CD4-positive, alpha-beta memory T cell (primary cell): ENCODE measurements around the gene ANKRD60. TPM values are rescaled to one million over a fixed set of nuclear protein-coding genes. Genes with fewer than 3 reads are reported as not detected.

Experiments used
- CTCF ChIA-PET: fragments of 350-600 bp; sonication (Branson Sonifier 250); formaldehyde crosslinking; loops from one replicate; lab custom pipeline; 2021; ENCODE audit warnings: inconsistent platforms; ENCODE audit not compliant: partially characterized antibody; lab: Charles Lee
- POLR2A ChIA-PET: fragments of 350-600 bp; sonication (Branson Sonifier 250); formaldehyde crosslinking; loops from one replicate; lab custom pipeline; 2021; ENCODE audit not compliant: partially characterized antibody; lab: Charles Lee
- DNase-seq, 5 donors: peaks; one replicate each; pipeline versions ENCODE4 v3.0.0 to v3.0.0-alpha.2; 2020 to 2022; ENCODE audit warnings: mixed read lengths in 1 of 5
- H3K27ac ChIP-seq: one replicate; pipeline ENCODE4 v1.7.0; 2013; ENCODE audit warnings: low read depth, low read length
- H3K27me3 ChIP-seq: 2 replicates; pipeline ENCODE4 v1.7.0; 2013; ENCODE audit warnings: mild to moderate bottlenecking, low read length, moderate library complexity; ENCODE audit not compliant: insufficient read depth
- H3K36me3 ChIP-seq: 2 replicates; pipeline ENCODE4 v1.7.0; 2013; ENCODE audit warnings: mild to moderate bottlenecking, low read length, moderate library complexity; ENCODE audit not compliant: insufficient read depth
- H3K4me1 ChIP-seq: 2 replicates; pipeline ENCODE4 v1.7.0; 2013; ENCODE audit warnings: mild to moderate bottlenecking, low read length, moderate library complexity; ENCODE audit not compliant: insufficient read depth
- H3K4me3 ChIP-seq, 2 donors: one replicate each; pipeline ENCODE4 v1.7.0; 2013; ENCODE audit warnings: low read length in 2 of 2, mild to moderate bottlenecking in 1 of 2
- H3K9me3 ChIP-seq, 2 donors: one replicate each; pipeline ENCODE4 v1.7.0; 2013; ENCODE audit warnings: low read length in 2 of 2, control low read depth in 1 of 2; ENCODE audit not compliant: control insufficient read depth in 1 of 2
- H3K27ac Mint-ChIP-seq, 7 donors: one replicate each; pipeline ENCODE4 v1.8.0; 2020 to 2021; ENCODE audit warnings: mixed read lengths in 7 of 7, mild to moderate bottlenecking in 6 of 7, inconsistent platforms in 3 of 7, moderate library complexity in 3 of 7
- H3K27me3 Mint-ChIP-seq, 2 donors: one replicate each; pipeline ENCODE4 v1.8.0; 2020 to 2021; ENCODE audit warnings: mixed read lengths in 2 of 2
- H3K36me3 Mint-ChIP-seq, 2 donors: one replicate each; pipeline ENCODE4 v1.8.0; 2020 to 2021; ENCODE audit warnings: mixed read lengths in 2 of 2, inconsistent platforms in 1 of 2, mild to moderate bottlenecking in 1 of 2
- H3K4me1 Mint-ChIP-seq, 4 donors: one replicate each; pipeline ENCODE4 v1.8.0; 2020 to 2021; ENCODE audit warnings: mixed read lengths in 4 of 4, mild to moderate bottlenecking in 1 of 4
- H3K4me3 Mint-ChIP-seq, 8 donors: one replicate each; pipeline ENCODE4 v1.8.0; 2020 to 2021; ENCODE audit warnings: mixed read lengths in 8 of 8, mild to moderate bottlenecking in 7 of 8, moderate library complexity in 6 of 8, inconsistent platforms in 3 of 8
- H3K9me3 Mint-ChIP-seq, 8 donors: one replicate each; pipeline ENCODE4 v1.8.0; 2020 to 2021; ENCODE audit warnings: mixed read lengths in 8 of 8, mild to moderate bottlenecking in 5 of 8, inconsistent platforms in 3 of 8, moderate library complexity in 1 of 8
- intact Hi-C: fragments of 100-400 bp; cut with micrococcal nuclease; formaldehyde crosslinking; loops from one replicate; pipeline ENCODE4 v1.15.1; 2023
- polyA plus RNA-seq, 2 donors: library from polyadenylated mRNA; unstranded; fragments of 300-500 nt; fragmentation: Illumina TruSeq; gene quantifications; one replicate each; pipeline ENCODE4 v1.2.3, GENCODE V29; 2021
- total RNA-seq, 2 experiments: library from RNA; stranded (reverse); gene quantifications; one replicate each; pipeline ENCODE4 v1.2.3, GENCODE V29; 2021

The ANKRD60 gene
- total and polyA plus RNA-seq, 4 experiments from 2014 or later, result not detected

- Mint-ChIP-seq H3K27ac (peak overlapping the region in 2 of 7 donors; percentile 13 to 66), H3K4me3 (no peak overlapping the region), H3K36me3 (no peaks in the 10 kb centered on the region), H3K9me3 (no peaks in the 10 kb centered on the region), H3K4me1 (peaks cover 6 to 16% (median 9%) of the 10 kb centered on the region in 4 donors), H3K27me3 (peaks cover 0 to under 1% of the 10 kb centered on the region in 2 donors)
- Histone ChIP-seq H3K9me3 (no peaks in the 10 kb centered on the region), H3K27me3 (peaks cover under 1% of the 10 kb centered on the region), H3K4me3 (no peak overlapping the region), H3K4me1 (peaks cover 8% of the 10 kb centered on the region), H3K27ac (no peak overlapping the region), H3K36me3 (no peaks in the 10 kb centered on the region)
- CTCF ChIA-PET, result interaction anchor here (1.0 kb wide), 1 partner anchor 579 kb away, joined by 3 read pairs; no protein-coding TSS in a partner anchor
- no peak for DNase-seq
- intact Hi-C loops, result no loop called here
- POLR2A ChIA-PET, result interaction anchor here (0.6 kb wide), 1 partner anchor 917 kb away, joined by 3 read pairs; no protein-coding TSS in a partner anchor
Measured at GRCh38 chr20:58174708-58175280, 53.7 kb downstream of the ANKRD60 start.

- H3K27ac Mint-ChIP-seq, result peak overlapping the region in 3 of 7 donors; percentile 13 to 66 (median 25)
- intact Hi-C loops, result no loop called here
- H3K4me1 ChIP-seq, result peaks cover under 1% of the 10 kb centered on the region
- no peaks in the 10 kb centered on the region for H3K27me3 ChIP-seq
- CTCF ChIA-PET, result interaction anchor here (1.0 kb wide), 1 partner anchor 579 kb away, joined by 3 read pairs; no protein-coding TSS in a partner anchor
- H3K27ac ChIP-seq, result no peak overlapping the region
- POLR2A ChIA-PET, result interaction anchor here (0.6 kb wide), 1 partner anchor 916 kb away, joined by 3 read pairs; no protein-coding TSS in a partner anchor
- no peak overlapping the region for H3K4me3 Mint-ChIP-seq
- H3K4me3 ChIP-seq, result no peak overlapping the region
- peaks cover 6 to 12% (median 6%) of the 10 kb centered on the region in 4 donors for H3K4me1 Mint-ChIP-seq
- no peaks in the 10 kb centered on the region for H3K36me3 Mint-ChIP-seq
- no peaks in the 10 kb centered on the region for H3K9me3 ChIP-seq
- no peaks in the 10 kb centered on the region for H3K27me3 Mint-ChIP-seq
- no peaks in the 10 kb centered on the region for H3K36me3 ChIP-seq
- H3K9me3 Mint-ChIP-seq, result no peaks in the 10 kb centered on the region
- DNase-seq, result no peak
Measured at GRCh38 chr20:58173930-58174707, 54.3 kb downstream of the ANKRD60 start.

GRCh38 chr20:58173091-58173490 is 55.4 kb downstream of the ANKRD60 start:
- Mint-ChIP-seq H3K27ac (no peak overlapping the region), H3K4me3 (no peak overlapping the region), H3K36me3 (no peaks in the 10 kb centered on the region), H3K4me1 (peaks cover 5 to 10% (median 6%) of the 10 kb centered on the region in 4 donors), H3K9me3 (no peaks in the 10 kb centered on the region), H3K27me3 (peaks cover 0 to 2% of the 10 kb centered on the region in 2 donors)
- intact Hi-C loops, result no loop called here
- Histone ChIP-seq H3K4me1 (no peaks in the 10 kb centered on the region), H3K36me3 (no peaks in the 10 kb centered on the region), H3K4me3 (no peak overlapping the region), H3K9me3 (no peaks in the 10 kb centered on the region), H3K27ac (no peak overlapping the region), H3K27me3 (no peaks in the 10 kb centered on the region)
- ChIA-PET POLR2A (no interaction called here), CTCF (no interaction called here)
- no peak for DNase-seq

GRCh38 chr20:58171796-58172425 is 56.5 kb downstream of the ANKRD60 start:
- H3K27me3 ChIP-seq, result no peaks in the 10 kb centered on the region
- intact Hi-C loops, result no loop called here
- POLR2A ChIA-PET, result no interaction called here
- peaks cover 5 to 10% (median 6%) of the 10 kb centered on the region in 4 donors for H3K4me1 Mint-ChIP-seq
- H3K4me1 ChIP-seq, result no peaks in the 10 kb centered on the region
- H3K36me3 Mint-ChIP-seq, result no peaks in the 10 kb centered on the region
- peaks cover 0 to 2% of the 10 kb centered on the region in 2 donors for H3K27me3 Mint-ChIP-seq
- no peak overlapping the region for H3K4me3 ChIP-seq
- CTCF ChIA-PET, result no interaction called here
- H3K36me3 ChIP-seq, result no peaks in the 10 kb centered on the region
- H3K27ac Mint-ChIP-seq, result peak overlapping the region in 1 of 7 donors; percentile 1
- no peaks in the 10 kb centered on the region for H3K9me3 ChIP-seq
- DNase-seq, result no peak
- H3K27ac ChIP-seq, result no peak overlapping the region
- peak overlapping the region in 1 of 8 donors; percentile 17 for H3K4me3 Mint-ChIP-seq
- no peaks in the 10 kb centered on the region for H3K9me3 Mint-ChIP-seq

- Histone ChIP-seq H3K27ac (no peak overlapping the region), H3K27me3 (no peaks in the 10 kb centered on the region), H3K36me3 (no peaks in the 10 kb centered on the region), H3K4me1 (no peaks in the 10 kb centered on the region), H3K4me3 (no peak overlapping the region), H3K9me3 (no peaks in the 10 kb centered on the region)
- Mint-ChIP-seq H3K27me3 (peaks cover 1 to 2% of the 10 kb centered on the region in 2 donors), H3K9me3 (no peaks in the 10 kb centered on the region), H3K27ac (no peak overlapping the region), H3K4me1 (peaks cover 4 to 7% (median 6%) of the 10 kb centered on the region in 4 donors), H3K4me3 (no peak overlapping the region), H3K36me3 (no peaks in the 10 kb centered on the region)
- intact Hi-C loops, result no loop called here
- CTCF ChIA-PET, result interaction anchor here (1.0 to 3.0 kb wide), 4 partner anchors 8 to 575 kb away, joined by 3 to 14 read pairs (median 4); no protein-coding TSS in a partner anchor
- no peak for DNase-seq
- POLR2A ChIA-PET, result no interaction called here
Measured at GRCh38 chr20:58169450-58169849, 59.0 kb downstream of the ANKRD60 start.

- Mint-ChIP-seq H3K36me3 (no peaks in the 10 kb centered on the region), H3K27me3 (peaks cover 1 to 3% of the 10 kb centered on the region in 2 donors), H3K4me1 (peaks cover under 1 to 6% (median 3%) of the 10 kb centered on the region in 4 donors), H3K4me3 (no peak overlapping the region), H3K9me3 (no peaks in the 10 kb centered on the region), H3K27ac (no peak overlapping the region)
- Histone ChIP-seq H3K4me3 (no peak overlapping the region), H3K27ac (no peak overlapping the region), H3K27me3 (no peaks in the 10 kb centered on the region), H3K4me1 (no peaks in the 10 kb centered on the region), H3K9me3 (no peaks in the 10 kb centered on the region), H3K36me3 (no peaks in the 10 kb centered on the region)
- DNase-seq, result no peak
- ChIA-PET POLR2A (no interaction called here), CTCF (interaction anchor here (1.4 to 3.0 kb wide), 2 partner anchors 12 to 23 kb away, joined by 4 to 14 read pairs; no protein-coding TSS in a partner anchor)
- intact Hi-C loops, result no loop called here
Measured at GRCh38 chr20:58168843-58169242, 59.6 kb downstream of the ANKRD60 start.

GRCh38 chr20:58167759-58168158 is 60.7 kb downstream of the ANKRD60 start:
- Mint-ChIP-seq H3K4me1 (peaks cover 0 to 6% (median 3%) of the 10 kb centered on the region in 4 donors), H3K27me3 (peaks cover 1 to 3% of the 10 kb centered on the region in 2 donors), H3K27ac (no peak overlapping the region), H3K9me3 (no peaks in the 10 kb centered on the region), H3K4me3 (no peak overlapping the region), H3K36me3 (no peaks in the 10 kb centered on the region)
- no peaks in the 10 kb centered on the region for H3K36me3 ChIP-seq
- DNase-seq, result no peak
- no peaks in the 10 kb centered on the region for H3K9me3 ChIP-seq
- no peak overlapping the region for H3K4me3 ChIP-seq
- intact Hi-C loops, result no loop called here
- no peaks in the 10 kb centered on the region for H3K27me3 ChIP-seq
- H3K27ac ChIP-seq, result no peak overlapping the region
- no peaks in the 10 kb centered on the region for H3K4me1 ChIP-seq
- ChIA-PET POLR2A (no interaction called here), CTCF (no interaction called here)
